Fibroblast of villous mesenchyme (primary cell): Measurements from ENCODE around the gene C2CD3. TPM values are rescaled to one million over a fixed set of nuclear protein-coding genes. Genes with fewer than 3 reads are reported as not detected.

Experiments used
- DNase-seq: peaks from one replicate; pipeline ENCODE4 v3.0.0-alpha.2; 2010; ENCODE audit warnings: low read depth
- H3K4me3 ChIP-seq: 2 replicates; pipeline ENCODE4 v1.5.1; 2011; ENCODE audit warnings: low read depth, mild to moderate bottlenecking, low read length
- total RNA-seq: library from RNA; depleted of rRNA; stranded (reverse); fragments of >200 nt; gene quantifications from 2 replicates; pipeline ENCODE4 v1.2.3, GENCODE V29; 2012
- TF ChIP-seq, protein P1 (sequence below): IDR thresholded peaks from 2 replicates; pipeline ENCODE4 v1.5.1; 2012; ENCODE audit warnings: low read depth, mild to moderate bottlenecking, low read length; ENCODE audit not compliant: insufficient read depth

C2CD3 gene
- total RNA-seq, 1 donor = 54.4 TPM

DNA sequence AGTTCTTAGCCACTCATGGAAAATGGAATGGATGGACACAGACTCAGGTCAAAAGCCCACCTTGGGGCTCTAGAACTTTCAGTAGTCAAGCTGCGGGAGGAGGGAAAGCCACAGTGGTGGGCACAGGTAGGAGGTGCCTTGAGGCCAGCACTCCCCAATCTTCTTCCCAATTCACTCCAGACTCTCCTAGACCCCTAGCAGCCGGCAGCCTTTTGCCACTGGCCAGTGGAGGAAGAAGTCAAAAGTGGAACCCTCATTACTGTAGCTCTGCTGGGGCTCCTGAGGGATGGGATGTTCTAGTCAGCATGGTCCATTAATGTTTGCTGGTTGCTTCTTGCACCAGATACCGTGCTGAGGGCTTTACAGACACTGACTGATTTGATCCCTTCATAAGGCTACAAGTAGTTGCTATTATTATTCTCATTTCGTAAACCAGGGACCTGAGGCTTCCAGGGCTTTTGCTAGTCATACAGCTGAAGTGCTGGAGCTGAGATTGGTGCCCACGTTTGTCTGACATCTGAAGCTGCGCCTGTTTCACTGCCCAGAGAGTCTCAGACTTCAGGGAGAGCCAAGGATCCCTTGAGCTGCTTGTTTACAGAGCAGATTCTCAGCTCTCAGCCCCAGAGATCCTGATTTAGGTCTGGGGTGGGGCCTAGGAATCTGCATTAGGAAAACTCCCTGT lies 163.0 kb downstream of the C2CD3 start:
- DNase-seq = no peak
- TF ChIP-seq, protein P1, sequence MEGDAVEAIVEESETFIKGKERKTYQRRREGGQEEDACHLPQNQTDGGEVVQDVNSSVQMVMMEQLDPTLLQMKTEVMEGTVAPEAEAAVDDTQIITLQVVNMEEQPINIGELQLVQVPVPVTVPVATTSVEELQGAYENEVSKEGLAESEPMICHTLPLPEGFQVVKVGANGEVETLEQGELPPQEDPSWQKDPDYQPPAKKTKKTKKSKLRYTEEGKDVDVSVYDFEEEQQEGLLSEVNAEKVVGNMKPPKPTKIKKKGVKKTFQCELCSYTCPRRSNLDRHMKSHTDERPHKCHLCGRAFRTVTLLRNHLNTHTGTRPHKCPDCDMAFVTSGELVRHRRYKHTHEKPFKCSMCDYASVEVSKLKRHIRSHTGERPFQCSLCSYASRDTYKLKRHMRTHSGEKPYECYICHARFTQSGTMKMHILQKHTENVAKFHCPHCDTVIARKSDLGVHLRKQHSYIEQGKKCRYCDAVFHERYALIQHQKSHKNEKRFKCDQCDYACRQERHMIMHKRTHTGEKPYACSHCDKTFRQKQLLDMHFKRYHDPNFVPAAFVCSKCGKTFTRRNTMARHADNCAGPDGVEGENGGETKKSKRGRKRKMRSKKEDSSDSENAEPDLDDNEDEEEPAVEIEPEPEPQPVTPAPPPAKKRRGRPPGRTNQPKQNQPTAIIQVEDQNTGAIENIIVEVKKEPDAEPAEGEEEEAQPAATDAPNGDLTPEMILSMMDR = no peak
- no peak overlapping the region for H3K4me3 ChIP-seq

DNA sequence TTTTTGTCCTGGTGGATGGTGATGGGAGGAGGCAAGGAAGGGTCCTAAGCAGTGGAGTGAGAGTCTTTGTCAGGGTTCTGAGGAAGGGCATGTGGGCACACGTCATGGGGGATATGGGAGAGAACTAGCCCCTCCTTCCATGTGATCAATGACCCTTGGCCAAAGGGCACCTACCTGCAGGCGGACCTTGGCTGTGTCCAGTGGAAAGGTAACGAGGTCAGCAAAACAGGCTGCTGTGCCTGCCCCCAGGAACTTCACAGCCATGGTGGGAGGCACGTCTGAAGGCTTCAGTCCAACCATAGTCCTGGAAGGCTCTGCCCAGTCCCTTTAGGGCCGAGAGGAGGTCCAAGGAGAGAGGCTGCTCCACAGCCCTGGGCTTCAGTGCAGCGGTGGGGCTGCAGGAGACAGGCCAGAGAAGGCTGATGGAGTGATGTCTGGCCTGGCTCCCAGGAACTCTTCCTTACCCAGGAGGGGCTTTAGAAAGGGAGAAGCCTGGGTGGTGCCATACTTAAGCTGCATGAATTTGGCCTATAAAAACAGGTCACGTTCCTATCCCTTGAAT lies 164.0 kb downstream of the C2CD3 start:
- no peak for DNase-seq
- TF ChIP-seq, protein P1 = no peak
- H3K4me3 ChIP-seq = no peak overlapping the region

DNA sequence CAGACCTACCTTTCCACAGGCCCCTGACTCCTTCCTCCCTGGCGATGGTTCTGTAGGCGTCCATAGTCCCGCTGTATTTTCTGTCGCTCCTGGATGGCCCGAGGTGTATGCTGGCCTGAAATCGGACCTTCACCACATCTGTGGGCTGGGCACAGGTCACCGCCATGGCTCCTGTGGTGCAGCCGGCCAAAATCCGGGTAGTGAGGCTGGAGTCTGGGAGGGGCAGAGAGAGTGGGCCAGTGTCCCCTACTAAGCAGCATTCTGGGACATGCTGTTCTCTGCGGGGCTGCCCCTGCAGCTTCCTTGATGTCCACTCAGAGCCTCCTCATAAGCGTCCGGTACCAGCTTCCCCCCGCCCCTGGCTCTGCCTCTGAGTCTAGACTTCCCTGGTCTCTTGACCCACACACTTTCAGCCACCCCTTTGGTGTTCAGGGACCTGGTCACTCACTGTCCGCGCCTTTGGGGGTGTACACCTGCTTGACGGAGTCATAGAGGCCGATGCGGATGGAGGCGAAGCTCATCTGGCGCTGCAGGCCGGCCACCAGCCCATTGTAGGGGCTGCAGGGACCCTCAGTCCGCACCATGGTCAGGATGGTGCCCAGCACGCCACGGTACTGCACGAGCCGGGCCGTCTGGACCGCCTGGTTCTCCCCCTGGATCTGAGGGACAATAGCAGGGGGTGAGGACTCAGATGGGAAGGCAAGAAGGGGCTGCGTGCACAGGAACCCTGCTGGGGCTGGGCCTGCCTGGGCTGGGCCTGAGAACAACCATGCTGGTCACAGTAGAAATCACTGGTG lies 164.9 kb downstream of the C2CD3 start:
- TF ChIP-seq, protein P1 = no peak
- no peak overlapping the region for H3K4me3 ChIP-seq
- DNase-seq = no peak

DNA sequence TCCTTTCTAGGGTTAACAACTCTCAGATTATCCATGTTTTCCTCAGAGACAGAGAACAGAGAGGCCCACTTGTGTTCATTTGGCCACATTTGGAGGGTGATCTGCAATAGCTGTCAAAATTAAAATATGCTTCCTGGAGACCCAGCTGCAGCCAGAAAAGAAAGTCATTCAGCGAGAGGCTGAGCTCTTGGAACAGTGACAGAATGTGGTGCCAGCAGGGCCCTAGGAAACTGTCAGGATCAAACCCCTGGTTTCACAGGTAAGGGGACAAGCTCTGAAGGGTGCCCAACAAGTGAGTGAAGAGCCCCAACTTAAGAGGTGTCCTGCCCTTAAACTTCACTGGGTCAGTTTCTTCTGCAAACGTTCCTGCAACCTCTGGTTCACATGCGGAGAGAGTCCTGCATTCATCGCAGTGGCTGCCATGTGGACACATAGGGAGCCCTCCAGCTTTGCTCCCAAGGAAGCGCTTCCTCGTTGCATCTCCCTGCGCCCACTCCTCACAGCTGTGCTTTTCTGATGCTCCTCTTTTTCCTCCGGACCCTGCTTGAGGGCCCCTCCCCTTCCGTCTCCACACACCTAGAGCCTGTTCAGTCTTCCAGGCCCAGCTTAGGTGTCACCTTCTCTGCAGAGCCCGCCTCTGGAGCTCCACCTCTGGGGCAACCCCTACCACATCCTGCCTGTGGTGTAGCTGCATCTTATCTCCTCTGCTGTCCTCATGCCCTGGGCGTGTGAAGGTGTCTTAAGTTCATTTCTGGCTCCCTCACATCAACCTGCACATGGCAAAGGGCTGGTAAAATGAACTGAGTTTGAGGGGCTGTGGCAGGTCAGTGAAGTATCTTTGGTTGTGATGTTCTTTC lies 165.8 kb downstream of the C2CD3 start:
- no peak overlapping the region for H3K4me3 ChIP-seq
- no peak for DNase-seq
- TF ChIP-seq, protein P1 = no peak

DNA sequence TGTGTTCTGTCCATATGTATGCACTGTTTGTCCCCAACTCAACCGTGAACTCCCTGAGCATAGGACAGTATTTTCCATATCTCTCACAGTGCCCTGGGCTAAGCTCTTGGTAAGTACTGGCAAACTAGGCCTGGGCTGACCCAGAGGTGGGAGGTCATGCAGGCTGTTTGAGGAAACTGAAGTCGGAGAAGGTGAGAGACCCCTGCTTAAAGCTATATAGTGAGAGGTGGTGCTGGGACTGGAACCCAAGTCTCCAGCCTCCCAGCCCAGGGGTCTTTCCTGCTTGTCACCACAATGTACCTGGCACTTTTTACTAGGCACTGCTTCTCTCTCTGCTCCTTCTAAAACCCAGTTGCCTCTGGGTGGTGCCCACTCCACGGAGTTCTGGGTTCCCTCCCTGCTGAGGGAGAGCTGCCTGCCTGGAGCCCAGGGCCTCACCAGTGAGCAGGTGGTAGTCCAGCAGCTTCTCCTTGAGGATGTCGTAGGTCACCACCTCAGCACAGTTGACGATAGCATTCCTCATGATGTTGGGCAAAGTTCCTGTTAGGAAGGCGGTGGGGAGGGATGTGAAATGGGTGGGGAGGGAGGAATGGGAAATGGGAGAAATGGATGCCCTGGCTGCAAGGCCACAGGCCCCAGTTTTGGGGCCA lies 166.6 kb downstream of the C2CD3 start:
- TF ChIP-seq, protein P1 = no peak
- DNase-seq = no peak
- H3K4me3 ChIP-seq = no peak overlapping the region

DNA sequence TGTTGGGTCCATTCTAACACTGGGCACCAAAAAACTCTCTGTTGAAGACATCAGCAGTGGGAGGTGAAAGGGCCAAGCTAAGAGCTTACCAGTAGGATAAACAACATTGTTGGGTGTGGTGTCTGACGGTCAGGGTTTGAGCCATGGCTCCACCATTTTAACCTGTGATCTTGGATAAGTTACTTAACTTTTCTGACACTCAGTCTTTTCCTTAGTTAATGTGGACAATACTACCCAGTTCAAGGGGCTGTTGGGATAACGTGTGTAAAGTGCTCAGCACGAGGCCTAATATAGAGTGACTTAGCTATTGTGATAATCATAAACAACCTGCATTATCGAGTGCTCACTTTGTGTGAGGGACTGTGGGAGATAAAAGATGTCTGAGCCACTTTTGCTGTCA lies 168.0 kb downstream of the C2CD3 start:
- no peak overlapping the region for H3K4me3 ChIP-seq
- TF ChIP-seq, protein P1 = no peak
- DNase-seq = no peak
